GM18858 (cell line): ENCODE results near the gene RAB1A.

Source experiments
- ATAC-seq: cut with Tn5 transposase; IDR thresholded peaks from one replicate; pipeline ENCODE4 v1.9.1; 2021; ENCODE audit not compliant: unreplicated experiment

RAB1A gene

GRCh38 chr2:65096948-65097347, 33.0 kb downstream of the RAB1A start:
- no peak for ATAC-seq

DNA sequence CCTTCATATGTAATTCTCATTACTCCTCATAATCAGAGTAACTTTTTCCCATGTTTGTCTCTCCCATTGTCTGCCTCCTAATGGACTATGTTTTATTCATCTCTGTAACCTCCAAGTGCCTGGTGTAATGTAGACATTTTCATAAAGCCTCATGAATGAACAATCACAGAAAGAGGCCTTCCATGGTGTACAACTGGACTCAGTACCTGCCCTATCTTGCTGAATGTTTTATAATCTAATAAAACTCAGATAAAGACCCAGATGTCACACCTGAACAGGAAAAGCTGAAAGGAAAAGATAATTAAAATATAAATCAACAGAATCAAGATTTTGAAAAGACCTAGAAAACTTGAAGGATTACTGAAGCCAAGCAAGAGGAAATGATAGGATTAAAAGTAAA, 36.7 kb downstream of the RAB1A start:
- ATAC-seq = no peak

DNA sequence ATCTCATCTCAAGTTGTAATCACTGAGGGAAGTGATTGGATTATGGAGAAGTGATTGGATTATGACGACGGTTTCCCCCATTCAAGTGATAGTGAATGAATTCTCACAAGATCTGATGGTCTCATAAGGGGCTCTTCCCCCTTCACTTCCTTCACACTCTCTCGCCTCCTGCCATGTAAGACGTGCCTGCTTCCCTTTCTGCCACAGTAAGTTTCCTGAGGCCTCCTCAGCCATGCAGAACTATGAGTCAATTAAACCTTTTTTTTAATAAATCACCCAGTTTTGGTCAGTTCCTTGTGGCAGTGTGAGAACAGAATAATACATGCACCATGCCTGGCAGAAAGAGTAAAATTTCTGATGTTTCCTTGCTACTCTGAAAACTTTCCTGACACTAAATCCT, 37.1 kb downstream of the RAB1A start:
- no peak for ATAC-seq

GRCh38 chr2:65085148-65085547, 44.8 kb downstream of the RAB1A start:
- no peak for ATAC-seq

DNA sequence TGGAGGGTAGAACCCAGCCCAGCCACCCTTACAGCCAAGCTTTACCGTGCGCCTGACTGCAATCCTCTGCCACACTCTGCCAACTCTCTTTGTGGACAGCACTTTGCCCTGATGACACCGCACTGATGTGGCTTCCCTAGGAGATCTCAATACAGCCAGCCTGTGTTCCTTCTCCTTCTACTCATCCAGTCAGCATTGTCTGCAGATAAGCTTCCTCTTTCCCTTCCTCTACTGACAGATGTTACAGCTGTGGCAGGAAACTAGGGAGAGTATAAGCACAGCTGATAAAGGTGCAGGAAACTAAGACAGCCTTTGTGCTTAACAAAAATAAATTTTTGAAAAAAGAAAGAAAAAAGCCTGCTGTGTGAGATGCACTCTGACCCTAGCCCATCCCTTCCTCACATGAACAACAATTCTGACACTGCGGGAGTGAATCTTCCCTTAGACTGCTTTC, 48.6 kb downstream of the RAB1A start:
- ATAC-seq = no peak

GRCh38 chr2:65079017-65079416, 50.9 kb downstream of the RAB1A start:
- ATAC-seq = no peak

DNA sequence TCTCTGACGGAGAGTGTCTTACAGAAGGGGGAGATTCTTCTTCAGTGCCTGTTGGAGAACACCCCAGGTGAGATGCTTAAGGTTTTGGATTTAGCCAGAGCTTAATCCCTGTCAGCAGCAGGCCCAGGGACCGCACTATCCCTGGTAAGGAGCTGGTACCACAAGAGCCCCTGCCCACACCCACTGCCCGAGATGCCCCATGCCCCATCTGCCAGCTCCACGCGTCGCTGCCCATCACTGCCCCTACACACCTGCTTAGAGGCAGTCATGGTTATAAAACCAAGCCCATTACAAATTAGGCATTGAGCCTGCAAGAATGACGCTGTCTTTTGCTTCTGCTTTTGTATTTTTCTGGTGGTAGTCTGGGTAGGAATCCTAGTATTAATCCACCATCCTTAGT, 52.0 kb downstream of the RAB1A start:
- ATAC-seq = no peak

DNA sequence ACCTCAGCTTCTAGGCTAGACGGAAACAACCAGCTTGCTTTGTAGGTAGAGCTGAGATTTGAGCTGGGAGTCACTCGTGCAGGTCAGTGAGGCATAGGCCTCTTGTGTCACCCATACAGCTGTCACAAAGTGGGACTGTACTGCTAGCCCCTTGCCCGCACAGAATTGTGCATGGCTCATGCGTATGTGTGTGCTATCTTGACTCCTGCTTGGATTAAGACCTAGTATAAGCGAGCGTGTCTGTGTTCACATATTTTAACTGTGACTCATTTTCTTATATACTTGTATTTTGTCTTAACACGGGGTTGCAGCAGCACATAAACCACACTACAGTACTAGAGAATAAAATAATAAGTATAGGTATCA, 53.6 kb downstream of the RAB1A start:
- ATAC-seq = no peak

DNA sequence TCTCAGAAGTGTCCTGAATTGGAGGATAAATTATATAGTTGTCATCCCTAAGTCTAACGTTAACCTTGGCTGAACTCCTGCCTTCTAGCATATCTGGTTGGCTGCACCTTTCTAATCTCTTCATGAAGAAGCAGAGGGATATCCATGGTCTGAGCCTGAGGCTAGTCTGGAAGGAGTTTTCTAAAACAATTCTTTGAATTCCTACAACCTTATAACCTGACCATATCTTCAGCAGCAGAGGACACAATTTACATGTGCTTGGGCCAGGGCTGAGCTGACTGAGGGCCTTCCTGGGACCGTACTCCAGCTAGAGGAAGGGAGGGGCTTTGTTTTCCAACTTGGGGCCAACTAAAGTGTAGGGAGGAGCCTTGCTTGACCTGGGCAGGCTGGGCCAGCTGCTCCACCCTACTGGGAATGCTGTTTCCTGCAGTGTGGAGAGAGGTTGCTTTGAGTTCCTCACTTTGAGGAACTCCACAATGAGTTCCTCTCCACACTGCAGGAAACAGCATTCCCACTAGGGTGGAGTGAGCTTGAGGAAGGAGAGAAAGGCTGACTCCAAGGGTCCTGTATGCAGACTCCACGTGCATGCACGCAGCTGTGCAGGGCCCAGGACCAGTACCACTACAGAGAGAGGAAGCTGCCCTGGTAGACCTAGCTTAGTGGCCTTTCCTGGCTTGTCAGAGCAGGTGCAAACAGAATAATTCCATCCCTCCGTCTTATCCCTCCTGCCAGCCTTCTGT, 54.1 kb downstream of the RAB1A start:
- ATAC-seq = no peak

GRCh38 chr2:65075176-65075575, 54.7 kb downstream of the RAB1A start:
- ATAC-seq = no peak

DNA sequence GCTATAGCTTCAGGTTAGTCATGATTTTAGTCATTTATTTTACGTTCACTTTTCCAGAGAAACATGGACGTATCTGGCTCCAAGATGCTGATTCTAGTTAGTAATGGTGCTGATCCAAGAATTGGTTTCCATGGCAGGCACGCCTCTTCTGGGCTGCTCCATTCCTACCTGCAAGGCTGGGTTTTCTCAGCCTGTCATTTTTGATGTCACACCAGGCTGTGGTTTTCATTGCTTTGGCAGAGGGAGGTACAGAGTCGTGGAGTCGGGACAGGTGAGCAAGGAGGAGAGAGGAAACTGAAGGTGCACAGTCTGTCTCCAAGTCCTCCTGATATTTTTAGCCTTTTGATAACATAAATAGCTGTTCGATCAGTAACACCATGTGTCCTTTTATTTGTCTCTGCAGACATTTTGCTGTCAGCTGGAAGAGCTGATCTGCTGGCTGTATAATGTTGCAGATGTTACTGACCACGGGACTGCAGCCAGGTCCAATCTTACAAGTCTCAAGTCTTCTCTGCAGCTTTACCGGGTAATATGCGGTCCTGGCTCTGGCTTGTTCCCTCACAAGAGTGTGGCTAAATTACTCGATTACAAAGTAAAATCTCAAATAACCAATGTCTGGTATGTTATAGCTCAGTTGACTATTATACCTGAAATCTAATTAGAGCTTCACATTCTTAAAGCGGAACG, 55.9 kb downstream of the RAB1A start:
- no peak for ATAC-seq

DNA sequence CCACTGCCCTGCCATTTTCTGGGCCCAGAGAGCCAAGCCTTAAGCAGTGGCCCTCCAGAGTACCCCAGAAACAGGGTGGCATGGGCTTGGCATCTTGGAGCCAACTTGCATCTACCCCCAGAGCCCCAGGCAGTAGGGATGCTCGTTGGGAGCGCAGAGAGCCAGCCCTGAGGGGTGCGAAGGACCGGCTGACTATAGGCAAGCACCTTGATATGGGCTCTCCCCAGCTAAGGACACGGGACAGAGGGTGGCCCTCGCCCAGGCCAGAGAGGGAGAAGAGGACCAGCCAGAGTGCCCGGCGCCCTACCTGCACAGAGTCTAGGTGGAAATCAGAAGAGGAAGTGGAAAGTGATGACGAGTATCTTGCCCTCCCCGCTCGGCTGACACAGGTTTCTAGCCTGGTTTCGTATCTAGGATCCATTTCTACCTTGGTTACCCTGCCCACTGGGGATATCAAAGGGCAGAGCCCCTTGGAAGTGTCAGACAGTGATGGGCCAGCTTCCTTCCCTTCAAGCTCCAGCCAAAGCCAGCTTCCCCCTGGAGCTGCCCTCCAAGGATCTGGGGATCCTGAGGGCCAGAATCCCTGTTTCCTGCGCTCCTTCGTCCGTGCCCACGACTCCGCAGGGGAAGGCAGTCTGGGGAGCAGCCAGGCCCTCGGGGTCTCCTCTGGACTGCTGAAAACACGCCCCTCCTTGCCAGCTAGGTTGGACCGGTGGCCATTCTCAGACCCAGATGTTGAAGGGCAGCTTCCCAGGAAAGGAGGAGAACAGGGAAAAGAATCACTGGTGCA, 57.5 kb downstream of the RAB1A start:
- ATAC-seq = peak; percentile 66

GRCh38 chr2:65071499-65072180, 58.3 kb downstream of the RAB1A start:
- no peak for ATAC-seq

- ATAC-seq = no peak
Measured at GRCh38 chr2:65070856-65071255, 59.0 kb downstream of the RAB1A start.

GRCh38 chr2:65070172-65070830, 59.6 kb downstream of the RAB1A start:
- no peak for ATAC-seq

DNA sequence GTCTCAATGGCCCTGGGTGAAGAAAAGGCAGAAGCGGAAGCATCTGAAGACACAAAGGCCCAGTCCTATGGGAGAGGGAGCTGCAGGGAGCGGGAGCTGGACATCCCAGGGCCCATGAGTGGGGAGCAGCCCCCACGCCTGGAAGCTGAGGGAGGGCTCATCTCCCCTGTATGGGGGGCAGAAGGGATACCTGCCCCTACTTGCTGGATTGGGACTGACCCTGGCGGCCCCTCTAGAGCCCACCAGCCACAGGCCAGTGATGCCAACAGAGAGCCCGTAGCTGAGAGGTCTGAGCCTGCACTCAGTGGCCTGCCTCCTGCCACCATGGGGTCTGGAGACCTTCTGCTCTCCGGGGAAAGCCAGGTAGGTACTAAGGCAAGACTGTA, 60.5 kb downstream of the RAB1A start:
- ATAC-seq = no peak

DNA sequence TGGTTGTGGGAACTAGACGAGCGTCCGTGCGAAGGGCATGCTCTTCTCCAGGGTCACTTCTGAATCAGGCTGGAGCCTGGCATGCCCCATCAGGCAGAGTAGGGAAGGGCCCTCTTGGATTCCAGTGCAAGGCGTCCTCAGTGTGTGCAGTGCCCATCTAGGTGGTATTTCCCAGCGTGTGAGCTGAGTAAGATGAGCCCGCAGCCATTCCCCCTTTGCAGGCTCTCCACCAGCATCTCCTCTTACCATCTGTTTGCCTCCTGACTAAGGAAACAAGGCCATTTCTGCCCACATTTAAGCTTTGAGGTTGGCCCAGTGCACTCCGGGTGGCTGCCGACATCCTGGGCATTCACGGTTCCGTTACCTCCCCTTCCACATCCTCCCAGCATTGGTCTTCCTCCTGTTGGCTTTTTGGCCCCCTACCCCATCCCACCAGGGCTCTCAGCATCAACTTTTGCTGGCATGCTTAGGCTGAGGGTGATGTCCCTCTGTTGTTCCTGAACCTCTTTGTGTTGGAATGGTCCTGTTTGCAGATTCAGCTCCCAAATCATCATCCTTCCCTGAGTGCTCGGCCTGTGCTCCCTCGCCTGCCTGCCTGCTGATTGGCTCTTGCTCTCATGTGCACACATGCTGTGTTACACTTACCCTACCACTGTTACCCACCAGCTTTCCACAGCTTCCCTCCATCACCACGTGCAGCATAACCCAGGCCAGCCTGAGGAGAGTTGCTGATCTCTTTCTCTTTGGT, 61.9 kb downstream of the RAB1A start:
- no peak for ATAC-seq

DNA sequence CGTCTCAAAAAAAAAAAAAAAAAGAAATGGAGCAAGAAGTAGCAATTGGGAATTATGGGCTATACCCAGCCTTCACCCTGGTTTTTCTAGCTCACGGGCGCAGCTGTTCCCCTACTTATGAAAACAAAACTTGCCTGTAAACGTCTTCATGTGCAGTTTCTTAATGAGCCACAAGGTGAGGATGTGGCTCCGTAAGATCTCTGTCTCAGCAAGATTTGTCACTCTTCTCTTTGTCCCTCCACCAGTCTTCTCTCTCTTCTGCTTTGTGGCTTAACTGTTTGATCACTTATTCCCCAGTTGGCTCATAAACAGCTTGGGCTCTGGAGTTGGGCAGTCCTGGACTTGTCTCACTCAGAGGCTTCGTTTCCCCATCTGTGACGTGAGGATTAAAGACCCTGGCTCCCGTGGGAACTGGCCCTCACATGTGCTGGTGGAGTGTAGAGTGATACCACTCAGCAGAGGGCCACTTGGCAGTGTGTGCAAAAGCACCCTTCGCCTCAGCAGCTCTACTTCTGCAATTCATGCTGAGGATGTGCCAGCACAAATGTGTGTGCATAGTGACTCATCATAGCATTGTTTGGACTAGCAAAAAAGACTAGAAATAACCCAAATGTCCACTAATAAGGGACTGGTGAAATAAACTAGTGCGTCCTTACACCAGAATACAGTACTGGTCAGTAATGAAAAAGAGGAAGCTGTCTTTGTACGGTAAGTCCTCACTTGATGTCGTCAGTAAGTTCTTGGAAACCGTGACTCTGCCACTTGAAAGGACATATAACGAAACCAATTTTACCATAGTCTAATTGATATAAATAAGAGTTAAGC, 65.0 kb downstream of the RAB1A start:
- peak; percentile 78 for ATAC-seq
